Measurements from ENCODE around the gene XAGE1B. TPM values are rescaled to one million over a fixed set of nuclear protein-coding genes. Genes with fewer than 3 reads are reported as not detected.
"Not testable (repeated sequence)": the region's sequence is repeated elsewhere in the genome, so short reads cannot be mapped to it uniquely, and the experiment has no call there.

XAGE1B gene
- not detected for polyA plus RNA-seq (2013, experiment 1 of 2; ENCODE audit: insufficient read length)
- polyA plus RNA-seq (2013, experiment 2 of 2; ENCODE audit: insufficient read length) = not detected

DNA sequence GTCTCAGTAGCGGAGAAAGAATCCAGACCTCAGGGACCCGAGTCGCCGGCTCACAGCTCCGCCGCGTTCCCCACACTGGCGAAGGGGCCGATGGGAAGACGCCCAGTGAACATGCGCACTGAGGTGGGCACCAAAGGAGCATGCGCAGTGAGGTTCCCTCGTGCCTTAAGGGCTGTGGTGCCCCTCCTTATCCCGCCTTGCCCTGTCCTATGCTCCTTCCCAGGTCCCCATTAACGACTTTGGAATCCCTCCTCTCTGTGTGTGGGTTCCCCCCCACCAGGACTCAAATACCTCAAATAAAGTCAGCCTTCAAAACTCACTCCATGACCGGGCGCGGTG lies at the start of gene XAGE1B:
XAGE1B (minus strand) TSS at position 77 of the 339 bp plus-strand sequence. CDS start 1,536 bp downstream, outside the sequence.
- not testable (repeated sequence) for DNase-seq

DNA sequence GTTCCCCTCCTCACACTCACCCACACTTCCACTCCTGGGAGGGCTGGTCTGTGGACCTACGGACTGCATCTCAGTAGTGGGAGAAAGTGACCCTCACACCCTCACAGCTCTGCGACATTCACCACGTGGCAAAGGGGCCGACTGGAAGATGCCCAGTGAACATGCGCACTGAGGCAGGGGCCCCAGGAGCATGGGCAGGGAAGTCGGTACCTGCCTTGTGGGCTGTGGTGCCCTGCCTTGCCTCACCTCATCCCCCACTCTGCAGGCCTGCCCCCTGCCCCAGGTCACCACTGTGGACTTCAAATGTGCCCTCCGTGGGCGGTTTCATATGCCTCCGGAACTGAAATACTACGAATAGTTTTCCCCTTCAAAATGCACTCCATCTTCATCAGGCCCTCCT lies 46.2 kb upstream of the XAGE1B start:
- DNase-seq = no peak

DNA sequence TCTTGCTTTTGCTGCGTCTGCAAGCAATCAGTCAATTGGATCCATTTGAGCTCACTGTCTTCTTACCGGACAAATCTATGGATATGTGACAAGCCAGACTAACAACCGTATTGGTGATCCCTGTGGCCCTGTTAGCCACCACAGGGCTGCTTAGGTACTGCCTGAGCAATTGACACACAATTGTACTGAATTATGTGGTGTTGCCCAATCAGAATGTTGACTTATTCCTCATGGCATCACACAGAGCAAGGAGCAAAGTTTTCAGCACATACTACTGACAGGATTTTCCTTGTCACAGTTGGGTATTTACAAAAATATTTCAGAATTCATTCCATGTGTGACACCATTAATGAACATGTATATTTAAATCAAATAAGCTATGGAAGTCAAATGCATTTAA lies 41.3 kb upstream of the XAGE1B start:
- DNase-seq = no peak

- no peak for DNase-seq
Observed at GRCh38 chrX:52556741-52557140, 39.9 kb upstream of the XAGE1B start.

- no peak for DNase-seq
Observed at GRCh38 chrX:52553995-52554642, 37.3 kb upstream of the XAGE1B start.

DNA sequence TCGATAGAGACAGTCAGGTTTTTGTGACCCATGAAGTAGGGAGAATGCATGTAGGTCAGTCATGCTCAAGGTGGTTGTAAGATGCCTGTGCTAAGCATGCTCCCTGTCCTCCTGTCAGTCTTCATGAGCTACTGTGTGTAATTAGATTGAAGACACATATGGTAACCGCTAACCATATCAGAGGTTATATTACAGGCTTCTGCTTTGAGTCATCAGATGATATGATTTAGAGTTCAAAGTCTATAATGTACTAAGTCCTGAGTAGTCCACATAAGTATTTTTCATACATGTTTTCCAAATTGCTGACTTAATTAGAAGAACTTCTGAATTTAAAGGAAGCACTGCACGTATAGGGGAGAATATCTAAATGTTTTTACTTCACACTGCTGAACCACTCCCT lies 31.9 kb upstream of the XAGE1B start:
- not testable (repeated sequence) for DNase-seq

DNA sequence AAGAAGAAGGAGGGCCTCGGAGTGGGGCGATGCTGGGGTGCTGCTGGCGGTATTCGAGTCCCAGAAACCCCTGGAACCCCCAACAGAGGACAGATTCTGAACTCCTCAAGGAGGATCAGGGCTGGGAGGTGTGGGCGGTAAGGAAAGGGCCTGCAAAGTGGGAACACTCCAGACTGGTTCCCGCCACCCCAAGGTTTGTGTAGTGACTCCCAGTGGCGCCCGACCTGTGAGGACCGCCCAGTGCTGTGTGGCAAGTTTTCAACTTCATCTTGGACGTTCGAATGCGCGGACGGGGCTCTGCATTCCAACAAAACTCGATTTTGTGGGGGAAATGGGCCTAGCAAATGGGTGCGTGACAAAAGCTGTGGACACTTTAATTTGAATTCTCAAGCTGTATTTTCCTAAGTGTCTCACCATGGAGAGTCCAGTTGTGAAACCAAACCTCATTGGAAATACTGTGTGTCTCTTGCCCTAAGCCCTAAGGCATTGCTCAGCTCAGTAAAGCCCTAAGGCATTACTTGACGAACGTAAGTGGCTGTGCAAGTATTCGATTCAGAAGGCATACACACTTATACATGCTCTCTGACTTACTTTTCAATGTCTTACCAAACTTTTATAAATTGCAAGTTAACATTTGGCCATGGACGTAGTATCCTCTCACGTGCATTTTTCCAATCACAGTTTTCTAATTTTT lies 27.4 kb upstream of the XAGE1B start:
- no peak for DNase-seq

DNA sequence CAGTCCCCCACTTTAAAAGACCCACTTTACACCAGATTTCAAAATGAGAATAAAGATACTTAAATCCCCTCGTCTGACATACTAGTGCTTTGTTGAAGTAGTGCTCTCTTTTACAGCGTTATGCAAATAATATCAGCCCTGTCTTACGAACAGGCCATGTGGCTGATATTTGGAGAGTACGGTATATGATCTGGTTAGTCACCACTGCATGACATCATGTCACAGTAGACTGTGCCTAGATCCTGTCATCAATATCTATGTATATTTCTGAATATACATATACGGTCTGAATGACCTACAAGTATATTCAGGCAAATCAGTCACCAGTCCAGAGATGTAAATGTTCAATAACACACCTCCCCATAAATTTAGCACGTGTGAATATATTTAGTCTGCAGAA lies 25.4 kb upstream of the XAGE1B start:
- DNase-seq = no peak

GRCh38 chrX:52541051-52541450 lies 24.2 kb upstream of the XAGE1B start:
- DNase-seq = not testable (repeated sequence)

- DNase-seq = not testable (repeated sequence)
Observed at GRCh38 chrX:52516110-52516986, 515 bp downstream of the XAGE1B start.

- not testable (repeated sequence) for DNase-seq
Observed at GRCh38 chrX:52511126-52511525, 5.7 kb downstream of the XAGE1B start.

DNA sequence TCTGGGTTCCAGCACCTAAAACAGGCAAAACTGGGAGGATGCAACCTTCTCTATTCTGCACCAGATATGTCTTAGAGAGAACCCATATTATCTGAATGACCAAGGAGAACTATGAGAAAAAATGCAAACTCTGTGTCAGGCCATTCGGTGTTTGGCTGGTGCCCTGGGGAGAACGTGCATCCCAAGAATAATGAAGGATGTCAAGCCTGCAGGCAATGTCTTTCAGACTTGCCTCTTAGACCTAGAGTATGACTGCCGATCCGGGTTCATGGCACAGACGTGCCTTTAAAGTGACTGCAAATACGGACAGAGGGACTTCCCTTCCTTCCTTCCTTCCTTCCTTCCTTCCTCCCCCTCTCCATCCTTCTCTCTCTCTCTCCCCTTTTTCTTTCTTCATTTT lies 6.9 kb downstream of the XAGE1B start:
- no peak for DNase-seq

DNA sequence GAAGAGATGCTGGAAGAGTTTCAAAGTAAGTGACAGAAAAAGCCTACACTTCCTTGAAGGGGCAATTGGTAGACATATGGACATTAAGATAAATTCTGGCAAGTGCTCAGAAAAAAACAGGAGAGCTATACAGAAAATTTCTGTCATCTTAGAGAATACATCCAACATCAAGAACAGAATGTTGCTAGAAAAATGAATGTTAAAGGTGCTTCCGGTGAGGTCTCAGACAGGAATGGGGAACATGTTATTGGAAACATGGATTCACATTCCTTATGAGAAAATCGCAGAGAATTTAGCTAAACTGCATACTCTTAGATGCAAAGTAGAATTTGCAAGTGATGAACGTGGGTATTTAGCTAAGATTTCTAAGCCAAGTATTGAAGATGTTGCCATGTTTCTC lies 9.5 kb downstream of the XAGE1B start:
- no peak for DNase-seq

DNA sequence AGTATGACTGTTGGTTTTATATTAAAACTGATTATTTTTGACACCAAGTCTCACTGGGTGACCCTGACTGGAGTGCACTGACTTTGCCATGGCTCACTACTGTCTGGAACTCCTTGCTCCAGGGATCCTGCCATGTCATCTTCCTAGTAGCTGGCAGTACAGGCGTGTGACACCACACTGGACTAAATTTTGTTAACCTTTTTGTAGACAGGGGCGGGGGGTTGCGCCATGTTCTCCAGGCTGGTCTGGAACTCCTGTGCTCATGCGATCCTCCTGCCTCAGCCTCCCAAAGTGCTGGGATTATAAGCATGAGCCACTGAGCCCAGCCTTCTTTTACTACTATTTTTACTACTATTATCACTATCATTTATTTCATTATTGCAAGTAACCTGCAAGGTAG lies 12.3 kb downstream of the XAGE1B start:
- no peak for DNase-seq

GRCh38 chrX:52501362-52501761 lies 15.5 kb downstream of the XAGE1B start:
- DNase-seq = not testable (repeated sequence)

GRCh38 chrX:52496419-52496772 lies 20.5 kb downstream of the XAGE1B start:
- DNase-seq = not testable (repeated sequence)

DNA sequence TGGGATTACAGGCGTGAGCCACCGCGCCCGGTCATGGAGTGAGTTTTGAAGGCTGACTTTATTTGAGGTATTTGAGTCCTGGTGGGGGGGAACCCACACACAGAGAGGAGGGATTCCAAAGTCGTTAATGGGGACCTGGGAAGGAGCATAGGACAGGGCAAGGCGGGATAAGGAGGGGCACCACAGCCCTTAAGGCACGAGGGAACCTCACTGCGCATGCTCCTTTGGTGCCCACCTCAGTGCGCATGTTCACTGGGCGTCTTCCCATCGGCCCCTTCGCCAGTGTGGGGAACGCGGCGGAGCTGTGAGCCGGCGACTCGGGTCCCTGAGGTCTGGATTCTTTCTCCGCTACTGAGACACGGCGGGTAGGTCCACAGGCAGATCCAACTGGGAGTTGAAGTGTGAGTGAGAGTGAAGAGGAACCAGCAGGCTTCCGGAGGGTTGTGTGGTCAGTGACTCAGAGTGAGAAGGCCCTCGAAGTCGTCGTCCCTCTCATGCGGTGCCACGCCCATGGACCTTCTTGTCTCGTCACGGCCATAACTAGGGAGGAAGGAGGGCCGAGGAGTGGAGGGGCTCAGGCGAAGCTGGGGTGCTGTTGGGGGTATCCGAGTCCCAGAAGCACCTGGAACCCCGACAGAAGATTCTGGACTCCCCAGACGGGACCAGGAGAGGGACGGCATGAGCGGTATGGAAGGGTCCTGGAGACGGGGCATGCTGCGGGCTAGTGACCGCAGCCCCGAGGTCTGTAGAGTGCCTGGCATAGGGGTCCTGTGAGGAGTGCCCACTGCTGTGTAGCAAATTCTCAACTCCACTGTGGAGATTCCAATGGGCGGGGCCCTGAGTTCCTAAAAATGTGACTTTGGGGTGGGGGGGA lies 21.1 kb downstream of the XAGE1B start, which contains the start of gene XAGE1A:
XAGE1A (plus strand) TSS at position 264 of the 874 bp plus-strand sequence. CDS start 1,554 bp downstream, outside the sequence.
- not testable (repeated sequence) for DNase-seq

DNA sequence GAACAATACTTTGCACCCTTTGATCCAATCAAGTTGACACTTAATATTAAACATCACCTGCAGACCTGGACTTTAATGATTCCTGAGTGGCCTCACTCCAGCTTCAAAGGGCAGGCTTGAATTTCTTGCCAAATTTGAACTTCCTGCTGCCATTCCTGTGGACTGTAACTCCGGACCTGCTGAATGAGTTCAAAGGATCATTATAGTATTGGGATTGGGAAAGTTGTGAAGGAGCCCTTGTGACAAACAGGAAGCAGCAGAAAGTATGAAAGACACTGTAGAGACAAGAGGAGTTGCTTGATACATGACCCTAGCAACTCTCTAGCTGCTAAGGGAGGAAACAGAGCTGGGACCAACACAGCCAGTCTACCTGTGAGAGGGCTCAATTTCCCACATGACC lies 45.6 kb downstream of the XAGE1B start:
- DNase-seq = not testable (repeated sequence)

Data from fibroblast of skin of back (primary cell).